H1 (cell line): ENCODE measurements around the gene UGT1A9. TPM values are rescaled to one million over a fixed set of nuclear protein-coding genes. Genes with fewer than 3 reads are reported as not detected.

Experiments used
- CTCF ChIA-PET: fragments of 300-600 bp; sonication (Branson Sonifier 250); formaldehyde crosslinking; loops from one replicate; lab custom pipeline; 2021; ENCODE audit not compliant: partially characterized antibody; lab: Charles Lee
- POLR2A ChIA-PET: fragments of 300-600 bp; sonication (Branson Sonifier 250); formaldehyde crosslinking; loops from one replicate; lab custom pipeline; 2021; ENCODE audit warnings: inconsistent platforms; ENCODE audit not compliant: partially characterized antibody; lab: Charles Lee
- DNase-seq, 2 experiments: peaks; one replicate each; pipeline versions ENCODE4 v3.0.0 to v3.0.0-alpha.2; 2010 to 2022; ENCODE audit warnings: low spot score in 2 of 2, low read depth in 1 of 2, mixed read lengths in 1 of 2
- FAIRE-seq: peaks from 2 replicates; lab custom pipeline; 2011; peaks lifted over from hg19 to GRCh38; lab: Jason Lieb, UNC
- H2AFZ ChIP-seq: 2 replicates; pipeline ENCODE4 v1.8.1; 2012; ENCODE audit warnings: low read length, inconsistent platforms
- H2AK5ac ChIP-seq: 2 replicates; pipeline ENCODE4 v1.6.1; 2013; ENCODE audit warnings: low read depth, low read length
- H2BK120ac ChIP-seq: replicated peaks from 2 replicates; pipeline ENCODE3; 2013; ENCODE audit warnings: low read depth, low read length, inconsistent platforms
- H2BK12ac ChIP-seq: 2 replicates; pipeline ENCODE4 v1.6.1; 2013; ENCODE audit warnings: low read depth, low read length
- H2BK15ac ChIP-seq: 2 replicates; pipeline ENCODE4 v1.6.1; 2013; ENCODE audit warnings: low read length
- H2BK20ac ChIP-seq: 2 replicates; pipeline ENCODE4 v1.6.1; 2013; ENCODE audit warnings: low read length
- H2BK5ac ChIP-seq: 2 replicates; pipeline ENCODE4 v1.6.1; 2013; ENCODE audit warnings: low read depth, low read length
- H3K14ac ChIP-seq: 2 replicates; pipeline ENCODE4 v1.6.1; 2013; ENCODE audit warnings: inconsistent platforms; ENCODE audit not compliant: insufficient read length
- H3K18ac ChIP-seq: 2 replicates; pipeline ENCODE4 v1.6.1; 2013; ENCODE audit warnings: low read length; ENCODE audit errors: extremely low read depth
- H3K23ac ChIP-seq: 2 replicates; pipeline ENCODE4 v1.6.1; 2013; ENCODE audit warnings: inconsistent platforms; ENCODE audit not compliant: insufficient read length
- H3K23me2 ChIP-seq: 2 replicates; pipeline ENCODE4 v1.6.1; 2013; ENCODE audit warnings: low read depth, low read length
- H3K27ac ChIP-seq: 2 replicates; pipeline ENCODE4 v1.6.1; 2011; ENCODE audit warnings: low read depth, low read length, inconsistent platforms
- H3K27me3 ChIP-seq, 4 experiments: replicated peaks in 1 of 4; 1 replicate in 1 of 4; 2 replicates in 3 of 4; pipeline versions ENCODE4 v1.6.1 to v1.8.1; 2011 to 2013; ENCODE audit warnings: low read length in 3 of 4, mild to moderate bottlenecking in 3 of 4, inconsistent platforms in 2 of 4, mixed read lengths in 2 of 4, moderate library complexity in 1 of 4; ENCODE audit not compliant: control insufficient read depth in 3 of 4, insufficient read depth in 3 of 4; ENCODE audit errors: extremely low read depth in 1 of 4
- H3K36me3 ChIP-seq, 4 experiments: 2 replicates each; pipeline versions ENCODE4 v1.6.1 to v1.8.1; 2011 to 2013; ENCODE audit warnings: mild to moderate bottlenecking in 4 of 4, low read length in 3 of 4, moderate library complexity in 2 of 4, control low read depth in 1 of 4, inconsistent platforms in 1 of 4; ENCODE audit not compliant: insufficient read depth in 4 of 4, control insufficient read depth in 2 of 4
- H3K4ac ChIP-seq: replicated peaks from 2 replicates; pipeline ENCODE3; 2013; ENCODE audit warnings: low read length, low read depth, mixed read lengths, inconsistent platforms; ENCODE audit not compliant: insufficient read length
- H3K4me1 ChIP-seq, 4 experiments: replicated peaks in 1 of 4; 1 replicate in 1 of 4; 2 replicates in 3 of 4; pipeline versions ENCODE4 v1.6.1 to v1.8.1; 2011 to 2013; ENCODE audit warnings: low read length in 3 of 4, inconsistent platforms in 2 of 4, mixed read lengths in 1 of 4; ENCODE audit not compliant: insufficient read depth in 4 of 4, control insufficient read depth in 3 of 4
- H3K4me2 ChIP-seq, 2 experiments: 2 replicates each; pipeline versions ENCODE4 v1.6.1 to v1.8.1; 2011 to 2013; ENCODE audit warnings: low read depth in 2 of 2, low read length in 2 of 2, control low read depth in 1 of 2, inconsistent platforms in 1 of 2, mild to moderate bottlenecking in 1 of 2; ENCODE audit not compliant: insufficient read depth in 1 of 2
- H3K4me3 ChIP-seq, 4 experiments: fragments of 200-600, 300-600 bp in 1 of 4; sonication (generic), shearing (Covaris generic), sonication (Bioruptor Twin) in 1 of 4; 2 replicates each; pipeline versions ENCODE4 v1.5.1 to v1.8.1; 2011 to 2016; ENCODE audit warnings: low read length in 4 of 4, low read depth in 3 of 4, control low read depth in 2 of 4, inconsistent platforms in 2 of 4, mild to moderate bottlenecking in 2 of 4, mixed read lengths in 1 of 4, moderate library complexity in 1 of 4; ENCODE audit not compliant: insufficient read depth in 2 of 4; ENCODE audit errors: extremely low read depth in 1 of 4
- H3K56ac ChIP-seq: replicated peaks from 2 replicates; pipeline ENCODE3; 2013; ENCODE audit warnings: low read depth, mild to moderate bottlenecking, mixed read lengths, low read length, inconsistent platforms; ENCODE audit not compliant: insufficient read length
- H3K79me1 ChIP-seq: 2 replicates; pipeline ENCODE4 v1.6.1; 2013; ENCODE audit warnings: low read depth, low read length, control low read depth
- H3K79me2 ChIP-seq, 2 experiments: 2 replicates each; pipeline versions ENCODE4 v1.6.1 to v1.8.1; 2012 to 2013; ENCODE audit warnings: low read length in 2 of 2, mild to moderate bottlenecking in 2 of 2, inconsistent platforms in 1 of 2; ENCODE audit not compliant: insufficient read depth in 2 of 2, control insufficient read depth in 1 of 2
- H3K9ac ChIP-seq, 4 experiments: replicated peaks in 1 of 4; 1 replicate in 1 of 4; 2 replicates in 3 of 4; pipeline versions ENCODE4 v1.6.1 to v1.8.1; 2011 to 2013; ENCODE audit warnings: low read depth in 3 of 4, low read length in 3 of 4, control low read depth in 2 of 4, mild to moderate bottlenecking in 2 of 4, moderate library complexity in 2 of 4, inconsistent platforms in 1 of 4; ENCODE audit errors: extremely low read depth in 1 of 4
- H3K9me3 ChIP-seq, 2 experiments: 2 replicates each; pipeline versions ENCODE4 v1.6.1 to v1.8.1; 2012 to 2013; ENCODE audit warnings: mild to moderate bottlenecking in 2 of 2, moderate library complexity in 2 of 2, control low read depth in 1 of 2, inconsistent platforms in 1 of 2, low read depth in 1 of 2, low read length in 1 of 2, mixed read lengths in 1 of 2; ENCODE audit not compliant: insufficient read depth in 2 of 2
- H4K20me1 ChIP-seq, 2 experiments: replicated peaks in 1 of 2; 2 replicates each; pipeline versions ENCODE3 to v1.8.1; 2011 to 2013; ENCODE audit warnings: inconsistent platforms in 2 of 2, low read length in 2 of 2, mild to moderate bottlenecking in 1 of 2; ENCODE audit not compliant: insufficient read depth in 2 of 2, control insufficient read depth in 1 of 2
- H4K5ac ChIP-seq: 2 replicates; pipeline ENCODE4 v1.6.1; 2013; ENCODE audit warnings: low read length, low read depth, mixed read lengths, inconsistent platforms; ENCODE audit not compliant: insufficient read length
- H4K8ac ChIP-seq: 2 replicates; pipeline ENCODE4 v1.8.0; 2013; ENCODE audit warnings: mild to moderate bottlenecking, moderate library complexity, low read length, inconsistent platforms; ENCODE audit not compliant: insufficient read depth; ENCODE audit errors: extremely low read depth
- H4K91ac ChIP-seq: replicated peaks from 2 replicates; pipeline ENCODE3; 2013; ENCODE audit warnings: low read length, mixed read lengths, inconsistent platforms; ENCODE audit not compliant: insufficient read length
- EZH2 ChIP-seq: fragments of 200-600 bp; sonication (generic); IDR thresholded peaks from 2 replicates; pipeline ENCODE4 v1.7.1; 2012; ENCODE audit warnings: low read depth, mild to moderate bottlenecking, moderate library complexity, low read length, inconsistent platforms; ENCODE audit not compliant: severe bottlenecking
- NRF1 ChIP-seq: IDR thresholded peaks from 2 replicates; pipeline ENCODE4 v1.6.1; 2011; ENCODE audit warnings: mild to moderate bottlenecking, low read depth, low read length, improper control_type of control experiment
- SAP30 ChIP-seq: fragments of 300-600 bp; sonication (generic); IDR thresholded peaks from 2 replicates; pipeline ENCODE4 v1.7.1; 2012; ENCODE audit warnings: low read length, moderate library complexity, mild to moderate bottlenecking, inconsistent platforms; ENCODE audit not compliant: insufficient read depth, insufficient replicate concordance
- WGBS, 2 experiments: shearing (Covaris generic) in 1 of 2; methylation state at CpG; one replicate each; pipeline versions ENCODE4 v1.1.6 to v1.1.7; 2013 to 2015; ENCODE audit warnings: low lambda C conversion rate in 2 of 2, mixed read lengths in 2 of 2, inconsistent platforms in 1 of 2, low coverage in 1 of 2, missing lambda C conversion rate in 1 of 2; ENCODE audit not compliant: insufficient replicate concordance in 2 of 2, insufficient coverage in 1 of 2, insufficient read length in 1 of 2; ENCODE audit errors: extremely low coverage in 1 of 2, missing lambda C conversion rate in 1 of 2; 5-methylcytosine and 5-hydroxymethylcytosine counted together
- polyA plus RNA-seq, 7 experiments: library from polyadenylated mRNA; depleted of rRNA in 3 of 7; stranded (reverse) in 5 of 7; unstranded in 2 of 7; fragments of >200 nt in 5 of 7; fragments of 200-250 nt in 2 of 7; gene quantifications; 1 replicate in 5 of 7; 2 replicates in 1 of 7; 4 replicates in 1 of 7; pipeline versions ENCODE4 v1.2.1 to v1.2.3, GENCODE V29; 2011 to 2013; ENCODE audit warnings: missing spikeins in 2 of 7, mixed read lengths in 2 of 7
- total RNA-seq: library from RNA; stranded (reverse); fragmentation: NEBNext Ultra II Directional; extraction: Animal tissue kit (Norgen Biotek cat#: 25700); gene quantifications from 2 replicates; pipeline ENCODE4 v1.2.1, GENCODE V29; 2021

Gene UGT1A9
- total and polyA plus RNA-seq, 2 of the 8 experiments (the other 6 are each of a cell fraction or from before 2014, with no cell fraction given) = not detected

- no peak overlapping the region for H2BK120ac ChIP-seq
- WGBS, 2 experiments = 81% methylated on average over 14 of the region's 17 CpGs; no CpG with 5 or more reads in 1 of the 2 experiments
- no peak overlapping the region for H3K14ac ChIP-seq
- peak overlapping the region; percentile 17; the same call in 1 of the 2 replicates for H4K8ac ChIP-seq
- no peak overlapping the region for H3K4me3 ChIP-seq
- H3K4me2 ChIP-seq = no peak overlapping the region
- no peak overlapping the region for H2AFZ ChIP-seq
- no peaks in the 10 kb centered on the region for H3K4me1 ChIP-seq
- no peak overlapping the region for H4K5ac ChIP-seq
- peak in 1 of 2 experiments; percentile 10 for DNase-seq
- H3K27me3 ChIP-seq = no peaks in the 10 kb centered on the region
- H3K56ac ChIP-seq = no peak overlapping the region
- no peaks in the 10 kb centered on the region for H4K20me1 ChIP-seq
- no peak overlapping the region for H2BK15ac ChIP-seq
- no peak overlapping the region for H3K18ac ChIP-seq
- peaks cover 0 to 5% of the 10 kb centered on the region in 2 experiments; a peak in 1 of 4 replicates for H3K9me3 ChIP-seq
- CTCF ChIA-PET = interaction anchor here (1.6 kb wide), 1 partner anchor 9 kb away, joined by 9 read pairs; no protein-coding TSS in a partner anchor
- TF ChIP-seq SAP30 (no peak), NRF1 (no peak), EZH2 (no peak)
- H4K91ac ChIP-seq = no peak overlapping the region
- FAIRE-seq = no peak
- H3K23me2 ChIP-seq = no peaks in the 10 kb centered on the region
- H3K79me1 ChIP-seq = no peaks in the 10 kb centered on the region
- no peak overlapping the region for H2BK20ac ChIP-seq
- H3K23ac ChIP-seq = no peak overlapping the region
- H2AK5ac ChIP-seq = no peak overlapping the region
- no peak overlapping the region for H2BK12ac ChIP-seq
- no peaks in the 10 kb centered on the region for H3K79me2 ChIP-seq
- no peak overlapping the region for H2BK5ac ChIP-seq
- H3K36me3 ChIP-seq = no peaks in the 10 kb centered on the region
- H3K27ac ChIP-seq = no peak overlapping the region
- no peak overlapping the region for H3K4ac ChIP-seq
- no peak overlapping the region for H3K9ac ChIP-seq
- POLR2A ChIA-PET = no interaction called here
Measured at GRCh38 chr2:233794128-233794658, 122.5 kb downstream of the UGT1A9 start.
